NCI-H1436 treated with DMSO at 0.1 percent for 48 hours (cell line): ENCODE measurements around the gene MAS1L.

Source experiments
- DNase-seq: peaks from one replicate; lab custom pipeline; 2025; lab: John Stamatoyannopoulos, UW

The MAS1L gene

GRCh38 chr6:29487660-29488059 lies at the start of gene MAS1L:
TSS of gene MAS1L (minus strand) at chr6:29487956. CDS start at chr6:29487902, 54 bp downstream.
- no peak for DNase-seq

GRCh38 chr6:29532320-29532951 lies 44.7 kb upstream of the MAS1L start:
- DNase-seq, result no peak

GRCh38 chr6:29531668-29532067 lies 43.9 kb upstream of the MAS1L start:
- no peak for DNase-seq

GRCh38 chr6:29530671-29531310 lies 43.0 kb upstream of the MAS1L start:
- no peak for DNase-seq

- DNase-seq, result no peak
These were observed 42.2 kb upstream of the MAS1L start for GRCh38 chr6:29529956-29530355.

GRCh38 chr6:29528988-29529560 lies 41.3 kb upstream of the MAS1L start:
- no peak for DNase-seq

GRCh38 chr6:29528300-29528931 lies 40.7 kb upstream of the MAS1L start:
- DNase-seq, result no peak

- no peak for DNase-seq
These were observed 39.8 kb upstream of the MAS1L start for GRCh38 chr6:29527564-29527963.

GRCh38 chr6:29527126-29527525 lies 39.4 kb upstream of the MAS1L start:
- no peak for DNase-seq

- no peak for DNase-seq
These were observed 37.5 kb upstream of the MAS1L start for GRCh38 chr6:29525311-29525639.

GRCh38 chr6:29524444-29525310 lies 36.9 kb upstream of the MAS1L start:
- no peak for DNase-seq

- no peak for DNase-seq
These were observed 36.3 kb upstream of the MAS1L start for GRCh38 chr6:29524044-29524443.

- no peak for DNase-seq
These were observed 34.5 kb upstream of the MAS1L start for GRCh38 chr6:29522227-29522626.

- DNase-seq, result no peak
These were observed 33.4 kb upstream of the MAS1L start for GRCh38 chr6:29521006-29521680.

- no peak for DNase-seq
These were observed 32.5 kb upstream of the MAS1L start for GRCh38 chr6:29520232-29520631.

- no peak for DNase-seq
These were observed 31.7 kb upstream of the MAS1L start for GRCh38 chr6:29519291-29520010.

- no peak for DNase-seq
These were observed 30.1 kb upstream of the MAS1L start for GRCh38 chr6:29517728-29518440.

- DNase-seq, result no peak
These were observed 29.5 kb upstream of the MAS1L start for GRCh38 chr6:29517245-29517644.

GRCh38 chr6:29516108-29516507 lies 28.4 kb upstream of the MAS1L start:
- no peak for DNase-seq

GRCh38 chr6:29510746-29511300 lies 23.1 kb upstream of the MAS1L start:
- DNase-seq, result no peak
